Neural cell (in vitro differentiated cells): ENCODE data around the gene GAPVD1. TPM values are rescaled to one million over a fixed set of nuclear protein-coding genes. Genes with fewer than 3 reads are reported as not detected.

ENCODE experiments used
- H2AFZ ChIP-seq: fragments of 200-600, 300-800 bp; sonication (generic), shearing (Covaris generic); 2 replicates; pipeline ENCODE4 v1.6.0; 2014; ENCODE audit warnings: low read depth, mild to moderate bottlenecking, antibody characterized with exemption, low read length, moderate library complexity
- H3F3A ChIP-seq: fragments of 200-600 bp; shearing (Covaris generic); 2 replicates; pipeline ENCODE4 v1.6.1; 2016; ENCODE audit warnings: mild to moderate bottlenecking, moderate library complexity, mixed read lengths, antibody characterized with exemption, low read length; ENCODE audit not compliant: insufficient read depth, poor library complexity, severe bottlenecking
- H3K27ac ChIP-seq: fragments of 200-600, 300-800 bp; sonication (generic), shearing (Covaris generic); 2 replicates; pipeline ENCODE4 v1.5.1; 2014; ENCODE audit warnings: mild to moderate bottlenecking, low read length, moderate library complexity
- H3K27me3 ChIP-seq: fragments of 300-800, 200-600 bp; sonication (generic), shearing (Covaris generic); 2 replicates; pipeline ENCODE4 v1.6.0; 2014; ENCODE audit warnings: mild to moderate bottlenecking, low read depth, low read length, moderate library complexity; ENCODE audit not compliant: insufficient read depth
- H3K36me3 ChIP-seq: fragments of 300-800, 200-600 bp; sonication (generic), shearing (Covaris generic); 2 replicates; pipeline ENCODE4 v1.5.1; 2014; ENCODE audit warnings: mild to moderate bottlenecking, antibody characterized with exemption, low read length, moderate library complexity; ENCODE audit not compliant: insufficient read depth
- H3K4me2 ChIP-seq: fragments of 300-800, 200-600 bp; sonication (generic), shearing (Covaris generic); 2 replicates; pipeline ENCODE4 v1.6.0; 2014; ENCODE audit warnings: mild to moderate bottlenecking, low read length
- H3K4me3 ChIP-seq: fragments of 300-800, 200-600 bp; sonication (generic), shearing (Covaris generic); 2 replicates; pipeline ENCODE4 v1.5.1; 2014; ENCODE audit warnings: mild to moderate bottlenecking, low read length, moderate library complexity
- H3K79me2 ChIP-seq: fragments of 200-600 bp; shearing (Covaris generic); replicated peaks from 2 replicates; pipeline ENCODE4 v1.6.0; 2014; ENCODE audit warnings: mild to moderate bottlenecking, low read length, moderate library complexity; ENCODE audit not compliant: insufficient read depth
- H3K9ac ChIP-seq: fragments of 300-800, 200-600 bp; sonication (generic), shearing (Covaris generic); 2 replicates; pipeline ENCODE4 v1.6.1; 2016; ENCODE audit warnings: mild to moderate bottlenecking, low read length, mixed read lengths
- H3K9me2 ChIP-seq: fragments of 200-600 bp; shearing (Covaris generic); 2 replicates; pipeline ENCODE4 v1.6.1; 2016; ENCODE audit warnings: mild to moderate bottlenecking, low read length, mixed read lengths; ENCODE audit not compliant: insufficient read depth
- H3K9me3 ChIP-seq: fragments of 200-600, 300-800 bp; sonication (generic), shearing (Covaris generic); 2 replicates; pipeline ENCODE4 v1.6.1; 2016; ENCODE audit warnings: mild to moderate bottlenecking, mixed run types, low read length, moderate library complexity, mixed read lengths
- H4K20me1 ChIP-seq: fragments of 200-600 bp; shearing (Covaris generic); 2 replicates; pipeline ENCODE4 v1.6.1; 2016; ENCODE audit warnings: mild to moderate bottlenecking, mixed run types; ENCODE audit not compliant: insufficient read depth
- EP300 ChIP-seq: fragments of 450-650 bp; conservative IDR thresholded peaks from 2 replicates; pipeline ENCODE4 v1.6.1; 2014; ENCODE audit warnings: antibody characterized with exemption, mild to moderate bottlenecking, moderate library complexity; ENCODE audit not compliant: poor library complexity, severe bottlenecking
- EZH2 ChIP-seq: fragments of 200-600, 300-800 bp; shearing (Covaris generic), sonication (generic); IDR thresholded peaks from 2 replicates; pipeline ENCODE4 v1.6.1; 2014; ENCODE audit warnings: antibody characterized with exemption, low read length, borderline replicate concordance, mild to moderate bottlenecking; ENCODE audit not compliant: insufficient read depth, poor library complexity, severe bottlenecking
- MXI1 ChIP-seq: fragments of 450-650 bp; conservative IDR thresholded peaks from 2 replicates; pipeline ENCODE4 v1.6.1; 2014; ENCODE audit warnings: antibody characterized with exemption, mild to moderate bottlenecking; ENCODE audit not compliant: poor library complexity, severe bottlenecking
- POLR2AphosphoS5 ChIP-seq: IDR thresholded peaks from 2 replicates; pipeline ENCODE4 v1.6.1; 2012
- RAD21 ChIP-seq: fragments of 450-650 bp; conservative IDR thresholded peaks from 2 replicates; pipeline ENCODE4 v1.6.1; 2014; ENCODE audit warnings: antibody characterized with exemption, mild to moderate bottlenecking, moderate library complexity
- SMC3 ChIP-seq: fragments of 450-650 bp; conservative IDR thresholded peaks from 2 replicates; pipeline ENCODE4 v1.6.1; 2014; ENCODE audit warnings: antibody characterized with exemption, mild to moderate bottlenecking, moderate library complexity; ENCODE audit not compliant: poor library complexity
- TAF1 ChIP-seq: IDR thresholded peaks from 2 replicates; pipeline ENCODE4 v1.6.1; 2012; ENCODE audit warnings: low read depth
- polyA plus RNA-seq: library from polyadenylated mRNA; depleted of rRNA; stranded (reverse); fragments of >200 nt; gene quantifications from 2 replicates; pipeline ENCODE4 v1.2.3, GENCODE V29; 2014
- TF ChIP-seq, protein P1 (sequence below): IDR thresholded peaks from 2 replicates; pipeline ENCODE4 v1.6.1; 2012; ENCODE audit warnings: borderline replicate concordance
- TF ChIP-seq, protein P2 (sequence below): fragments of 450-650 bp; IDR thresholded peaks from 2 replicates; pipeline ENCODE4 v1.5.1; 2014; ENCODE audit warnings: antibody characterized with exemption, mild to moderate bottlenecking, moderate library complexity; ENCODE audit not compliant: poor library complexity, severe bottlenecking

Gene GAPVD1
- polyA plus RNA-seq, 1 donor from 2014 or later: 49.2 TPM

DNA sequence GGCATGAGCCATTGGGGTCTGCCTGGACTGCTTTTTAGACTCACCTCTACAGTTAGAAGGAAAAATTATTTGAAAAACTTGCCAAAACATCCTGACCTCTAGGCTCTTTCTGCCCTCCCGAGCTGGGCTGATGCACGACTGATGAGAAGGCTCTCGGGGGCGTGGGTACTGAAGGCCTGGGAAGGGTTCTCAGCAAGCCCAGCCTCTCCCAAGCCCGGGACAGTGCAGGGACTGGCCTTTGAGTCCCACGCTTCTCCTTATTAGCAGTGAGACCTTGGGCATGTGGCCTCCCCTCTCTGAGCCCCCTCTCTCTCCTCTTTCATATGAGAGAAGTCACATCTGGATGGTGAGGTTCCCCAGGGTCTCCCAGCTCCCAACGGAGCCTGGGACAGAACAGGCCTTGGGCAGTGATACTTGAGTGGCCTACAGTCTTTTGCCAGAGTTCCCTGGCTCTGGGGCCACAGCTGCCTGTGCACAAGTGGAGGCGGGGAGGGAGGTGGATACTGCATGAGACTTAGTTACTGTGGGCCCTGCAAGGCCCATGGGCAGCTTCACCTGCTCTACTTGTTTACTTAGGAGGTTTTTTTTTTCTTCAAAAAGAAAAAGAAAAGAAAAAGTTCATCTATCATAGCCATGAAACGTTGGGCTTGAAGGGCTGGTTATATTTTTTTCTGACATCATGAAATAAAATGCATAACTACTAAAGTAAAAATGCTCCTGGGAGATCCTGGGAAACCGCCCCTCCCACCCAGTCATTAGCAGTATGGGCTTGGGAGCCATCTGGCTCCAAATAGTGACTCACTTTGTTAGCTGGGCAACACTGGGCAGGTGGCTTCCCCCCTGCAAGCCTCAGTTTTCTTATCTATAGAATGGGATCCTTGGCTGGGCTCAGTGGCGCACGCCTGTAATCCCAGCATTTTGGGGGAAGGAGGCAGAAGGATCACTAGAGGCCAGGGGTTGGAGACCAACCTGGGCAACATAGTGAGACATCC lies 139.4 kb downstream of the GAPVD1 start:
- Histone ChIP-seq H3K36me3 (no peaks in the 10 kb centered on the region), H3K27me3 (no peaks in the 10 kb centered on the region), H2AFZ (no peak overlapping the region), H3K4me3 (no peak overlapping the region), H3K79me2 (no peaks in the 10 kb centered on the region), H3K9ac (no peak overlapping the region), H3K27ac (no peak overlapping the region), H3K9me2 (no peaks in the 10 kb centered on the region), H3F3A (no peaks in the 10 kb centered on the region), H3K9me3 (no peaks in the 10 kb centered on the region), H3K4me2 (no peak overlapping the region), H4K20me1 (no peaks in the 10 kb centered on the region)
- TF ChIP-seq RAD21 (no peak), POLR2AphosphoS5 (no peak), MXI1 (no peak), EZH2 (no peak), SMC3 (no peak), EP300 (no peak), TAF1 (no peak)
- TF ChIP-seq, protein P1, sequence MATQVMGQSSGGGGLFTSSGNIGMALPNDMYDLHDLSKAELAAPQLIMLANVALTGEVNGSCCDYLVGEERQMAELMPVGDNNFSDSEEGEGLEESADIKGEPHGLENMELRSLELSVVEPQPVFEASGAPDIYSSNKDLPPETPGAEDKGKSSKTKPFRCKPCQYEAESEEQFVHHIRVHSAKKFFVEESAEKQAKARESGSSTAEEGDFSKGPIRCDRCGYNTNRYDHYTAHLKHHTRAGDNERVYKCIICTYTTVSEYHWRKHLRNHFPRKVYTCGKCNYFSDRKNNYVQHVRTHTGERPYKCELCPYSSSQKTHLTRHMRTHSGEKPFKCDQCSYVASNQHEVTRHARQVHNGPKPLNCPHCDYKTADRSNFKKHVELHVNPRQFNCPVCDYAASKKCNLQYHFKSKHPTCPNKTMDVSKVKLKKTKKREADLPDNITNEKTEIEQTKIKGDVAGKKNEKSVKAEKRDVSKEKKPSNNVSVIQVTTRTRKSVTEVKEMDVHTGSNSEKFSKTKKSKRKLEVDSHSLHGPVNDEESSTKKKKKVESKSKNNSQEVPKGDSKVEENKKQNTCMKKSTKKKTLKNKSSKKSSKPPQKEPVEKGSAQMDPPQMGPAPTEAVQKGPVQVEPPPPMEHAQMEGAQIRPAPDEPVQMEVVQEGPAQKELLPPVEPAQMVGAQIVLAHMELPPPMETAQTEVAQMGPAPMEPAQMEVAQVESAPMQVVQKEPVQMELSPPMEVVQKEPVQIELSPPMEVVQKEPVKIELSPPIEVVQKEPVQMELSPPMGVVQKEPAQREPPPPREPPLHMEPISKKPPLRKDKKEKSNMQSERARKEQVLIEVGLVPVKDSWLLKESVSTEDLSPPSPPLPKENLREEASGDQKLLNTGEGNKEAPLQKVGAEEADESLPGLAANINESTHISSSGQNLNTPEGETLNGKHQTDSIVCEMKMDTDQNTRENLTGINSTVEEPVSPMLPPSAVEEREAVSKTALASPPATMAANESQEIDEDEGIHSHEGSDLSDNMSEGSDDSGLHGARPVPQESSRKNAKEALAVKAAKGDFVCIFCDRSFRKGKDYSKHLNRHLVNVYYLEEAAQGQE: no peak
- TF ChIP-seq, protein P2, sequence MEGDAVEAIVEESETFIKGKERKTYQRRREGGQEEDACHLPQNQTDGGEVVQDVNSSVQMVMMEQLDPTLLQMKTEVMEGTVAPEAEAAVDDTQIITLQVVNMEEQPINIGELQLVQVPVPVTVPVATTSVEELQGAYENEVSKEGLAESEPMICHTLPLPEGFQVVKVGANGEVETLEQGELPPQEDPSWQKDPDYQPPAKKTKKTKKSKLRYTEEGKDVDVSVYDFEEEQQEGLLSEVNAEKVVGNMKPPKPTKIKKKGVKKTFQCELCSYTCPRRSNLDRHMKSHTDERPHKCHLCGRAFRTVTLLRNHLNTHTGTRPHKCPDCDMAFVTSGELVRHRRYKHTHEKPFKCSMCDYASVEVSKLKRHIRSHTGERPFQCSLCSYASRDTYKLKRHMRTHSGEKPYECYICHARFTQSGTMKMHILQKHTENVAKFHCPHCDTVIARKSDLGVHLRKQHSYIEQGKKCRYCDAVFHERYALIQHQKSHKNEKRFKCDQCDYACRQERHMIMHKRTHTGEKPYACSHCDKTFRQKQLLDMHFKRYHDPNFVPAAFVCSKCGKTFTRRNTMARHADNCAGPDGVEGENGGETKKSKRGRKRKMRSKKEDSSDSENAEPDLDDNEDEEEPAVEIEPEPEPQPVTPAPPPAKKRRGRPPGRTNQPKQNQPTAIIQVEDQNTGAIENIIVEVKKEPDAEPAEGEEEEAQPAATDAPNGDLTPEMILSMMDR: no peak

DNA sequence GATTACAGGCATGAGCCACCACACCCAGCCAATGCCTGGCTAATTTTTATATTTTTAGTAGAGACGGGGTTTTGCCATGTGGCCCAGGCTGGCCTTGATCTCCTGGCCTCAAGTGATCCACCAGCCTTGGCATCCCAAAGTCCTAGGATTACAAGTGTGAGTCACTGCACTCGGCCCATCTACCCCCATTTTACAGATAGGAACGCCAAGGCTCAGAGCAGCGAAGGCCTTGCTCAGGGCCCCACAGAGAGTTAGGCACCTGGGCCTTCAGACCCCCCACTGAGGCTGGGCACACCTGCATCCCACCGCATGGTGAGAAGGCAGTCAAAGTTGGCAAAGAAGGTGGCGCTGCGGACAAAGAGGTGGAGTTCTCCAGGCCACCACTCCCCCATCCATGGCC lies 143.1 kb downstream of the GAPVD1 start:
- Histone ChIP-seq H4K20me1 (no peaks in the 10 kb centered on the region), H3K9ac (no peak overlapping the region), H3K4me2 (no peak overlapping the region), H3K27me3 (no peaks in the 10 kb centered on the region), H3K79me2 (no peaks in the 10 kb centered on the region), H2AFZ (no peak overlapping the region), H3K4me3 (no peak overlapping the region), H3K9me3 (no peaks in the 10 kb centered on the region), H3K9me2 (no peaks in the 10 kb centered on the region), H3K36me3 (no peaks in the 10 kb centered on the region), H3K27ac (no peak overlapping the region), H3F3A (no peaks in the 10 kb centered on the region)
- TF ChIP-seq, protein P1: no peak
- TF ChIP-seq RAD21: no peak
- no peak for TF ChIP-seq EZH2
- TF ChIP-seq MXI1: no peak
- TF ChIP-seq, protein P2: no peak
- TF ChIP-seq SMC3: no peak
- no peak for TF ChIP-seq EP300
- no peak for TF ChIP-seq POLR2AphosphoS5
- TF ChIP-seq TAF1: no peak
